ENCODE measurements around the gene GAA. TPM values are rescaled to one million over a fixed set of nuclear protein-coding genes. Genes with fewer than 3 reads are reported as not detected.

The GAA gene
- total and polyA plus RNA-seq, 2 of the 4 experiments (the other 2 are of a cell fraction) = 2.2 to 14.8 TPM

GRCh38 chr17:80089762-80090161 lies 11.6 kb upstream of the GAA start:
- Histone ChIP-seq H2BK20ac (ENCODE audit: low read depth, low read length) (no peak overlapping the region), H4K5ac (ENCODE audit: low read depth, low read length) (no peak overlapping the region), H3K18ac (ENCODE audit: low read depth, low read length) (no peak overlapping the region), H2BK120ac (ENCODE audit: low read depth, low read length) (no peak overlapping the region), H4K20me1 (ENCODE audit: insufficient read depth, low read length) (no peaks in the 10 kb centered on the region), H3K23ac (ENCODE audit: low read depth, low read length) (no peak overlapping the region), H3K9me1 (ENCODE audit: insufficient read depth, low read length) (no peaks in the 10 kb centered on the region), H3K9ac (ENCODE audit: low read depth, low read length) (no peak overlapping the region), H2BK15ac (ENCODE audit: low read depth, low read length) (no peak overlapping the region), H3K27ac (ENCODE audit: insufficient read depth, low read length) (no peak overlapping the region), H3K27me3 (ENCODE audit: control insufficient read depth, insufficient read depth, low read length) (peaks cover 10% of the 10 kb centered on the region), H2AK5ac (ENCODE audit: low read depth, low read length) (no peak overlapping the region), H3K36me3 (ENCODE audit: control insufficient read depth, insufficient read depth, low read length) (no peaks in the 10 kb centered on the region), H4K91ac (ENCODE audit: insufficient read depth, low read depth, low read length) (no peak overlapping the region), H2AK9ac (replicated peaks; ENCODE audit: low read depth, low read length, poor library complexity) (no peak overlapping the region), H3K4me2 (ENCODE audit: low read depth, low read length) (no peak overlapping the region), H3K14ac (replicated peaks; ENCODE audit: low read depth, low read length) (no peak overlapping the region), H3K4me3 (ENCODE audit: insufficient read depth, low read depth, low read length) (no peak overlapping the region), H2AFZ (replicated peaks; ENCODE audit: low read length, poor library complexity) (no peak overlapping the region), H3K56ac (ENCODE audit: extremely low read depth, insufficient read depth, low read length) (no peak overlapping the region), H3K4me1 (ENCODE audit: control insufficient read depth, insufficient read depth, low read length) (no peaks in the 10 kb centered on the region), H2BK5ac (ENCODE audit: low read depth, low read length, poor library complexity, severe bottlenecking) (no peak overlapping the region), H3K79me1 (ENCODE audit: low read depth in 1 of 2, low read length in 2 of 2) (no peaks in the 10 kb centered on the region), H3K9me3 (ENCODE audit: control insufficient read depth, insufficient read depth, low read length) (no peaks in the 10 kb centered on the region), H3K4ac (ENCODE audit: low read depth, low read length) (no peak overlapping the region), H4K8ac (ENCODE audit: low read depth in 2 of 2, low read length in 2 of 2) (no peak overlapping the region)
- no peak for TF ChIP-seq RAD21 (IDR thresholded peaks at IDR 0.05; ENCODE audit: low read length)
- no peak for TF ChIP-seq POLR2A (IDR thresholded peaks at IDR 0.05; ENCODE audit: low read depth, low read length)
- TF ChIP-seq CHD1 (IDR thresholded peaks at IDR 0.05; ENCODE audit: low read depth, low read length) = no peak
- TF ChIP-seq FOS (IDR thresholded peaks at IDR 0.05; ENCODE audit: low read depth, low read length) = no peak
- no peak for TF ChIP-seq NFE2L2 (IDR thresholded peaks at IDR 0.05; ENCODE audit: low read depth, low read length)
- TF ChIP-seq RFX5 (IDR thresholded peaks at IDR 0.05; ENCODE audit: low read depth, low read length) = no peak
- no peak for TF ChIP-seq USF2 (IDR thresholded peaks at IDR 0.05; ENCODE audit: low read depth, low read length)
- TF ChIP-seq CTCF (conservative IDR thresholded peaks at IDR 0.05; ENCODE audit: low read depth, low read length) = no peak
- TF ChIP-seq SMC3 (IDR thresholded peaks at IDR 0.05; ENCODE audit: low read depth, low read length) = no peak
- TF ChIP-seq BHLHE40 (IDR thresholded peaks at IDR 0.05; ENCODE audit: low read depth, low read length) = no peak
- TF ChIP-seq MAZ (IDR thresholded peaks at IDR 0.05; ENCODE audit: borderline replicate concordance, low read depth, low read length) = no peak
- TF ChIP-seq RCOR1 (IDR thresholded peaks at IDR 0.05; ENCODE audit: insufficient replicate concordance, low read length) = no peak
- TF ChIP-seq MAFK (IDR thresholded peaks at IDR 0.05; ENCODE audit: low read depth, low read length) = no peak
- TF ChIP-seq MXI1 (IDR thresholded peaks at IDR 0.05; ENCODE audit: borderline replicate concordance, low read depth, low read length) = no peak
- no peak for TF ChIP-seq CEBPB (IDR thresholded peaks at IDR 0.05; ENCODE audit: low read depth, low read length)
- no peak for TF ChIP-seq ELK1 (IDR thresholded peaks at IDR 0.05; ENCODE audit: borderline replicate concordance, low read depth, low read length)
- ChIA-PET CTCF (no interaction called here), POLR2A (ENCODE audit: unreplicated experiment) (no interaction called here)
- ATAC-seq (ENCODE audit: low read depth) (no peak), DNase-seq (no peak)
- 91% methylated on average over 5 of the region's 16 CpGs; no CpG with 5 or more reads in 1 of the 2 experiments for WGBS, 2 experiments (ENCODE audit: extremely low coverage in 2 of 2, insufficient read length in 1 of 2)
- in situ Hi-C loops (cut with MboI; ENCODE audit: low sequenced_read_pairs) = no loop called here
- dilution Hi-C loops (cut with HindIII; ENCODE audit: low sequenced_read_pairs, unreplicated experiment) = no loop called here
- intact Hi-C loops (cut with micrococcal nuclease) = loop anchor here (10.0 kb wide), 1 partner anchor 165 kb away; no protein-coding TSS in a partner anchor
- BruUV-seq (replicated peaks) = no TSS peak
